ENCODE data around the gene ZNF598. TPM values are rescaled to one million over a fixed set of nuclear protein-coding genes. Genes with fewer than 3 reads are reported as not detected.

Gene ZNF598
- total RNA-seq, 3 donors from 2014 or later: 16.0 to 25.2 (median 22.2) TPM

DNA sequence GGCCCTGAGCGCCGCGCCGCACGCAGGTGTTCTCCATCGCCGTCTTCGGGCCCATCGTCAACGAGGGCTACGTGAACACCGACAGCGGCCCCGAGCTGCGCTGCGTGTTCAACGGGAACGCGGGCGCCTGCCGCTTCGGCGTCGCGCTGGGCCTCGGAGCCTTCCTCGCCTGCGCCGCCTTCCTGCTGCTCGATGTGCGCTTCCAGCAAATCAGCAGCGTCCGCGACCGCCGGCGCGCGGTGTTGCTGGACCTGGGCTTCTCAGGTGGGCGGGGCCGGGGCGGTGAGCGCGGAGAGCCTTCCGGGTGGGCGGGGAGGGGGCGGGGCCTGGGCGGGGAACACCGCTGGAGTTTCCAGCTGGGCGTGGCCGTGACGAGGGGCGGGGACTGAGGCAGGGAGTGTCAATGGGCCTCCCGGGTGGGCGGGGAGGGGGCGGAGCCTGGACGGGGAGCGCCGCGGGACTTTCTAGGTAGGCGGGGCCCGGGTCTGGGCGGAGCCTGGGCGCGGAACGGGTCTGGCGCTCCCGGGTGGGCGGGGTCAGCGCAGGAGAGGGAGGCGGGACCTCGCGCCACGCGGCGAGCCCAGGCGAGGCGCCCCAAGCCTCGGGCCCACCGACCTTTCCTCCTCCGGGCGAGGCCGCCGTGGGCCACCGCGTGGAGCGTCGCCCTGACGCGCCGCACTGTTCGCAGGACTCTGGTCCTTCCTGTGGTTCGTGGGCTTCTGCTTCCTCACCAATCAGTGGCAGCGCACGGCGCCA, 17.5 kb downstream of the ZNF598 start:
- intact Hi-C loops (cut with DNase I; ENCODE audit: low total_unique reads): no loop called here
- Histone ChIP-seq H3K9me3 (no peaks in the 10 kb centered on the region), H3K4me3 (peak overlapping the region; percentile 30 to 67 (median 48)), H3K4me1 (peaks cover 0 to 15% of the 10 kb centered on the region in 2 donors), H3K36me3 (no peaks in the 10 kb centered on the region), H3K27me3 (peaks cover 5 to 25% of the 10 kb centered on the region in 2 donors), H3K27ac (peak overlapping the region; percentile 15 to 31)
- TF ChIP-seq, protein P1, sequence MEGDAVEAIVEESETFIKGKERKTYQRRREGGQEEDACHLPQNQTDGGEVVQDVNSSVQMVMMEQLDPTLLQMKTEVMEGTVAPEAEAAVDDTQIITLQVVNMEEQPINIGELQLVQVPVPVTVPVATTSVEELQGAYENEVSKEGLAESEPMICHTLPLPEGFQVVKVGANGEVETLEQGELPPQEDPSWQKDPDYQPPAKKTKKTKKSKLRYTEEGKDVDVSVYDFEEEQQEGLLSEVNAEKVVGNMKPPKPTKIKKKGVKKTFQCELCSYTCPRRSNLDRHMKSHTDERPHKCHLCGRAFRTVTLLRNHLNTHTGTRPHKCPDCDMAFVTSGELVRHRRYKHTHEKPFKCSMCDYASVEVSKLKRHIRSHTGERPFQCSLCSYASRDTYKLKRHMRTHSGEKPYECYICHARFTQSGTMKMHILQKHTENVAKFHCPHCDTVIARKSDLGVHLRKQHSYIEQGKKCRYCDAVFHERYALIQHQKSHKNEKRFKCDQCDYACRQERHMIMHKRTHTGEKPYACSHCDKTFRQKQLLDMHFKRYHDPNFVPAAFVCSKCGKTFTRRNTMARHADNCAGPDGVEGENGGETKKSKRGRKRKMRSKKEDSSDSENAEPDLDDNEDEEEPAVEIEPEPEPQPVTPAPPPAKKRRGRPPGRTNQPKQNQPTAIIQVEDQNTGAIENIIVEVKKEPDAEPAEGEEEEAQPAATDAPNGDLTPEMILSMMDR (IDR thresholded peaks at IDR 0.05): no peak
- TF ChIP-seq POLR2A (IDR thresholded peaks at IDR 0.05): no peak
- no peak for TF ChIP-seq POLR2AphosphoS5 (IDR thresholded peaks at IDR 0.05)
- DNase-seq (ENCODE audit: low spot score in 2 of 2): peak; percentile 87 to 92

GRCh38 chr16:1991588-1991947, 18.1 kb downstream of the ZNF598 start:
- H3K9me3 ChIP-seq: no peaks in the 10 kb centered on the region
- peak overlapping the region in 1 of 2 donors; percentile 29 for H3K27ac ChIP-seq

DNA sequence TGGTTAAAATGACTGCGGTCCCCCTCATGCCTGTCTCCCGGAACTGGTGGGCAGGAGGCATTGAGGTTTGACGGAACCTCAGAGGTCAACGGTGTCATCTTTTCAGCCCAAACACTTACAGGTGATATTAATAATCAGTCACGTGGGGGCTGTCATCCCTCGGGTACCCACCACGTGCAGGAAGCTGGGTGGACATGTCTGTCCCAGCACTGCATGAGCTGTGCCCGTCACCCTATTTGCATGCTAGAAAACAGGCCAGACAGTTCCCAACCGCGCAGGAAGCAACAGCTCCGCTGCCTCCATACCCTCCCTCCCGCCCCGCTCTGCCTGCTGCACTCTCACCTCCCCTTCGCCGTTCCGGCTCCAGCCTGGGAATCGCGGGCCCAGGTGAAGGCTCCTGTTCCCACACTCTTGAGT, 18.5 kb downstream of the ZNF598 start:
- H3K4me3 ChIP-seq: peak overlapping the region in 2 of 3 donors; percentile 48 to 67
- DNase-seq (ENCODE audit: low spot score in 2 of 2): no peak
- intact Hi-C loops (cut with DNase I; ENCODE audit: low total_unique reads): no loop called here
- TF ChIP-seq, protein P1 (IDR thresholded peaks at IDR 0.05): no peak
- no peaks in the 10 kb centered on the region for H3K9me3 ChIP-seq
- H3K27me3 ChIP-seq: peaks cover 5 to 25% of the 10 kb centered on the region in 2 donors
- no peaks in the 10 kb centered on the region for H3K36me3 ChIP-seq
- peaks cover 0 to 15% of the 10 kb centered on the region in 2 donors for H3K4me1 ChIP-seq
- H3K27ac ChIP-seq: no peak overlapping the region

More at GRCh38 chr16:1991588-1991947, 18.1 kb downstream of the ZNF598 start:
- Histone ChIP-seq H3K4me1 (peaks cover 0 to 15% of the 10 kb centered on the region in 2 donors), H3K4me3 (peak overlapping the region; percentile 30 to 67 (median 48)), H3K27me3 (peaks cover 5 to 25% of the 10 kb centered on the region in 2 donors), H3K36me3 (no peaks in the 10 kb centered on the region)
- TF ChIP-seq POLR2A (IDR thresholded peaks at IDR 0.05): no peak
- no peak for TF ChIP-seq POLR2AphosphoS5 (IDR thresholded peaks at IDR 0.05)
- TF ChIP-seq, protein P1 (IDR thresholded peaks at IDR 0.05): no peak
- intact Hi-C loops (cut with DNase I; ENCODE audit: low total_unique reads): no loop called here
- no peak for DNase-seq (ENCODE audit: low spot score in 2 of 2)

GRCh38 chr16:1990351-1991134, 19.1 kb downstream of the ZNF598 start:
- DNase-seq (ENCODE audit: low spot score in 2 of 2): no peak
- no peaks in the 10 kb centered on the region for H3K9me3 ChIP-seq
- TF ChIP-seq POLR2AphosphoS5 (IDR thresholded peaks at IDR 0.05): no peak
- TF ChIP-seq POLR2A (IDR thresholded peaks at IDR 0.05): no peak
- TF ChIP-seq, protein P1 (IDR thresholded peaks at IDR 0.05): no peak
- H3K27me3 ChIP-seq: peaks cover 5 to 25% of the 10 kb centered on the region in 2 donors
- H3K4me3 ChIP-seq: peak overlapping the region in 2 of 3 donors; percentile 39 to 67
- peaks cover 0 to 15% of the 10 kb centered on the region in 2 donors for H3K4me1 ChIP-seq
- no peaks in the 10 kb centered on the region for H3K36me3 ChIP-seq
- H3K27ac ChIP-seq: no peak overlapping the region
- intact Hi-C loops (cut with DNase I; ENCODE audit: low total_unique reads): no loop called here

DNA sequence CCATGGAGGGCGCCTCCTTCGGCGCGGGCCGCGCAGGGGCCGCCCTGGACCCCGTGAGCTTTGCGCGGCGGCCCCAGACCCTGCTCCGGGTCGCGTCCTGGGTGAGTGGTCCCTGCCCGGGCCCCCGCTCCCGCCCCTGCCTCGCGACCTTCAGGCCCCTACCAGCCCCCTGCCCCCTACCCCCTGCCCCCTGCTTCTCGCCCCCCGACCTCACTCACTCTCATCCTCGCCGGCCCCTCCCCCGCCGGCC, 19.6 kb downstream of the ZNF598 start:
- Histone ChIP-seq H3K4me1 (peaks cover 4 to 20% of the 10 kb centered on the region in 2 donors), H3K9me3 (no peaks in the 10 kb centered on the region), H3K4me3 (peak overlapping the region in 2 of 3 donors; percentile 39 to 67), H3K27ac (no peak overlapping the region), H3K36me3 (no peaks in the 10 kb centered on the region), H3K27me3 (peaks cover 5 to 25% of the 10 kb centered on the region in 2 donors)
- TF ChIP-seq POLR2AphosphoS5 (IDR thresholded peaks at IDR 0.05) (no peak), POLR2A (IDR thresholded peaks at IDR 0.05) (no peak)
- TF ChIP-seq, protein P1 (IDR thresholded peaks at IDR 0.05): no peak
- no peak for DNase-seq (ENCODE audit: low spot score in 2 of 2)
- intact Hi-C loops (cut with DNase I; ENCODE audit: low total_unique reads): no loop called here

All from breast epithelium (tissue), 4 donors.